ENCODE results near the gene TOR1AIP1. TPM values are rescaled to one million over a fixed set of nuclear protein-coding genes. Genes with fewer than 3 reads are reported as not detected.

Gene TOR1AIP1
- total RNA-seq, 1 donor = 78.2 TPM

DNA sequence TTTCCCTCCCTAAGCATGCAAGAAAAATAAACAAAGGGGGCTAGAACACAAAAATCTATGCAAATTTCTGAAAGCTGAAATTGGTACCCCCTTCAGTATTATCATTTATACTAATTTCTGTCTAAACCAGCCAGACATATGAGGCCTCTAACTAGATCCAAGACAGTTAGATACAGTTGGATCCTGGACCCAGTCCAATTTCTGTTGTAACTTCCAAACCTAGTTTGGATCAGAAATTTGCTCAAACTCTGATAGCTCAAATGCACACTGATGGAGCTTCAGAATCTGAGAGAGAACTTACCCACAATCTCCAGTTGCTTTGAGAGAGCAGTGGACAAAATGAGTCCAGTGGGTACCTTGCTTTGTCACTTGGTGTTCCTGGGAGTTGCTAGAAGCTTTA, 84.5 kb downstream of the TOR1AIP1 start:
- no peak for DNase-seq (ENCODE audit: insufficient read length, low spot score, missing footprints)
- Histone ChIP-seq H2AFZ (ENCODE audit: low read length) (no peak overlapping the region), H3K4me2 (ENCODE audit: insufficient read depth, low read length) (no peak overlapping the region), H3K4me1 (ENCODE audit: insufficient read depth, low read length) (peaks cover 3% of the 10 kb centered on the region), H4K20me1 (ENCODE audit: insufficient read depth, low read length) (peaks cover 5% of the 10 kb centered on the region), H3K36me3 (ENCODE audit: insufficient read depth, low read length) (no peaks in the 10 kb centered on the region), H3K79me2 (ENCODE audit: insufficient read depth, low read length) (peaks cover 98% of the 10 kb centered on the region), H3K9me3 (ENCODE audit: low read depth, low read length) (no peaks in the 10 kb centered on the region), H3K27me3 (ENCODE audit: insufficient read depth, low read length) (no peaks in the 10 kb centered on the region), H3K4me3 (ENCODE audit: insufficient read depth, low read length) (no peak overlapping the region), H3K27ac (ENCODE audit: low read depth, low read length) (no peak overlapping the region)
- TF ChIP-seq CTCF (IDR thresholded peaks at IDR 0.05; ENCODE audit: extremely low read depth, low read depth, low read length) = no peak

DNA sequence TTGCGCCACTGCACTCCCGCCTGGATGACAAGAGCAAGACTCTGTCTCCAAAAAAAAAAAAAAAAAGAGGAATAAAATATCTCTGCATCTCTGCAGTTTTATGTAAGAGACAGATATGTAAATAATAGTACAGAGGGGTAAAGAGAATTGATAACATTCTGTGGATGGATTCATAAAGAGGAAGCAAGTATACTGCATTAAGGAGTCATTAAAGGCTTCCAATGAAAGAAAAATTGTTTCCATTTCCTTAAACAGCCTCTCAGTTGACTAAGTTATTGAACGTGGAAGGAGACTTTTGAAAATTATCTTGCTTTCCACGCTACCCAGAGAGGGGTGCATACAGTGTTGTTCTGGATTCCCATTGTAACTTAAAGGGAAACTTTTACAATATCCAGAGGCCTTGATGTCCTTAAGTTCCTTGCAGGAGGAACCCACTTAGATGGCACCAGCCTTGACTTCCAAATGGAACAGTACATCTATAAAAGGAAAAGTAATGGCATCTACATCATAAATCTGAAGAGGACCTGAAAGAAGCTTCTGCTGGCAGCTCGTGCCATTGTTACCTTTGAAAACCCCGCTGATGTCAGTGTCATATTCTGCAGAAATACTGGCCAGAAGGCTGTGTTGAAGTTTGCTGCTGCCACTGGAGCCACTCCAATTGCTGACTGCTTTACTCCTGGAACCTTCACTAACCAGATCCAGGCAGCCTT, 86.4 kb downstream of the TOR1AIP1 start:
- TF ChIP-seq CTCF (IDR thresholded peaks at IDR 0.05; ENCODE audit: extremely low read depth, low read depth, low read length) = no peak
- no peaks in the 10 kb centered on the region for H3K27me3 ChIP-seq (ENCODE audit: insufficient read depth, low read length)
- peaks cover 3% of the 10 kb centered on the region for H4K20me1 ChIP-seq (ENCODE audit: insufficient read depth, low read length)
- H2AFZ ChIP-seq (ENCODE audit: low read length) = no peak overlapping the region
- H3K9me3 ChIP-seq (ENCODE audit: low read depth, low read length) = no peaks in the 10 kb centered on the region
- peaks cover 3% of the 10 kb centered on the region for H3K4me1 ChIP-seq (ENCODE audit: insufficient read depth, low read length)
- no peak overlapping the region for H3K27ac ChIP-seq (ENCODE audit: low read depth, low read length)
- H3K4me2 ChIP-seq (ENCODE audit: insufficient read depth, low read length) = no peak overlapping the region
- no peaks in the 10 kb centered on the region for H3K36me3 ChIP-seq (ENCODE audit: insufficient read depth, low read length)
- DNase-seq (ENCODE audit: insufficient read length, low spot score, missing footprints) = no peak
- H3K79me2 ChIP-seq (ENCODE audit: insufficient read depth, low read length) = peaks cover 97% of the 10 kb centered on the region
- no peak overlapping the region for H3K4me3 ChIP-seq (ENCODE audit: insufficient read depth, low read length)

DNA sequence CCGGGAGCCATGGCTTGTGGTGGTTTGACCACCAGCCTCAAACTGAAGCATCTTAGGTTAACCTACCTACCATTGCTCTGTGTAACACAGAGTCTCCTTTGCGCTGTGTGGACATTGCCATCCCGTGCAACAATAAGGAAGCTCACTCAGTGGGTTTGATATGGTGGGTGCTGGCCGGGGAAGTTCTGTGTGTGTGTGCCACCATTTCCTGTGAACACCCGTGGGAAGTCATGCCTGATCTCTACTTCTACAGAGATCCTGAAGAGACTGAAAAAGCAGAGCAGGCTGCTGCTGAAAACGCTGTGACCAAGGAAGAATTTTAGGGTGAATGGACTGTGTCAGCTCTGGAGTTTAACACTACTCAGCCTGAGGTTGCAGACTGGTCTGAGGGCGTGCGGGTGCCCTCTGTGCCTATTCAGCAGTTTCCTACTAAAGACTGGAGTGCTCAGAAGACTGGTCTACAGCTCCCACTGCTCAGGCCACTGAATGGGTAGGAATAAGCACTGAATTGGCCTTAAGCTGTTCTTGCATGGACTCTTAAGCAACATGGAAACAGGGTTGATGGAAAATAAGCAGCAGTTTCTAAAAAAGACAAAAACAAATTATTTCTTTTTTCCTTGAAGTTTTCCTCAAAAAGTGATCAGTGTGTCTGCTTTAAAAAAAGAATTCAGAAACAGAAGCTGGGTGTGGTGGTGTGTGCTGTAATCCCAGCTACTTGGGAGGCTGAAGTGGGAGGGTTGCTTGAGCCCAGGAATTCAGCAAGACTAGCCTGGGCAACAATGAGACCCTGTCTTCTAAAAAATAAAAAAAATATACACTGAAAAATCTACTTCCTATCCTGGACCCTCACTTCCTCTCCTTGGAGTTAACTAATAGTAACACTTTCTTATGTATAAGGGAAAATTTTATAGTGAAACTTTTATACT, 87.2 kb downstream of the TOR1AIP1 start:
- Histone ChIP-seq H3K9me3 (ENCODE audit: low read depth, low read length) (no peaks in the 10 kb centered on the region), H3K36me3 (ENCODE audit: insufficient read depth, low read length) (no peaks in the 10 kb centered on the region), H3K79me2 (ENCODE audit: insufficient read depth, low read length) (peaks cover 97% of the 10 kb centered on the region), H4K20me1 (ENCODE audit: insufficient read depth, low read length) (peaks cover 3% of the 10 kb centered on the region), H2AFZ (ENCODE audit: low read length) (no peak overlapping the region), H3K27me3 (ENCODE audit: insufficient read depth, low read length) (no peaks in the 10 kb centered on the region), H3K4me2 (ENCODE audit: insufficient read depth, low read length) (no peak overlapping the region), H3K27ac (ENCODE audit: low read depth, low read length) (no peak overlapping the region), H3K4me1 (ENCODE audit: insufficient read depth, low read length) (peaks cover 3% of the 10 kb centered on the region), H3K4me3 (ENCODE audit: insufficient read depth, low read length) (no peak overlapping the region)
- TF ChIP-seq CTCF (IDR thresholded peaks at IDR 0.05; ENCODE audit: extremely low read depth, low read depth, low read length) = no peak
- no peak for DNase-seq (ENCODE audit: insufficient read length, low spot score, missing footprints)

Other genes starting within 250 kb of the TOR1AIP1 start
- gene FAM163A, start 139.0 kb upstream of the TOR1AIP1 start, total RNA-seq = not detected in 2 replicates
- 90.8 and 92.3 TPM in 2 replicates for gene TOR1AIP2, start 4.5 kb upstream of the TOR1AIP1 start, total RNA-seq
- gene CEP350, start 72.5 kb downstream of the TOR1AIP1 start, total RNA-seq = 62.5 and 82.2 TPM in 2 replicates